BE2C (cell line): Measurements from ENCODE around the gene HCST.

ENCODE experiments used
- DNase-seq: peaks from one replicate; pipeline ENCODE4 v3.0.0-alpha.2; 2020
- H3K27me3 ChIP-seq: fragments of 250-450 bp; sonication (Bioruptor Pico); 2 replicates; pipeline ENCODE4 v1.5.1; 2020; ENCODE audit warnings: mild to moderate bottlenecking
- H3K36me3 ChIP-seq: fragments of 250-450 bp; sonication (Bioruptor Pico); 2 replicates; pipeline ENCODE4 v1.5.1; 2020; ENCODE audit warnings: mild to moderate bottlenecking
- H3K4me1 ChIP-seq: fragments of 250-450 bp; sonication (Bioruptor Pico); 2 replicates; pipeline ENCODE4 v1.5.1; 2020
- H3K4me3 ChIP-seq: 2 replicates; pipeline ENCODE4 v1.5.1; 2011; ENCODE audit warnings: low read depth, low read length
- H3K9me3 ChIP-seq: fragments of 250-450 bp; sonication (Bioruptor Pico); 2 replicates; pipeline ENCODE4 v1.5.1; 2020
- CTCF ChIP-seq: IDR thresholded peaks from 2 replicates; pipeline ENCODE4 v1.5.1; 2012; ENCODE audit warnings: mild to moderate bottlenecking, low read depth, low read length

Gene HCST

GRCh38 chr19:35894342-35894741, 8.0 kb upstream of the HCST start:
- Histone ChIP-seq H3K4me3 (no peak overlapping the region), H3K4me1 (peaks cover 4% of the 10 kb centered on the region; the same call in 1 of the 2 replicates), H3K27me3 (no peaks in the 10 kb centered on the region), H3K9me3 (no peaks in the 10 kb centered on the region), H3K36me3 (peaks cover 37% of the 10 kb centered on the region)
- TF ChIP-seq CTCF: no peak
- DNase-seq: no peak

GRCh38 chr19:35895911-35896642, 6.3 kb upstream of the HCST start:
- no peaks in the 10 kb centered on the region for H3K27me3 ChIP-seq
- no peak overlapping the region for H3K4me3 ChIP-seq
- no peaks in the 10 kb centered on the region for H3K9me3 ChIP-seq
- H3K36me3 ChIP-seq: peaks cover 30% of the 10 kb centered on the region
- peaks cover 4% of the 10 kb centered on the region; the same call in 1 of the 2 replicates for H3K4me1 ChIP-seq
- no peak for TF ChIP-seq CTCF
- no peak for DNase-seq

GRCh38 chr19:35896643-35897040, 5.7 kb upstream of the HCST start:
- no peak overlapping the region for H3K4me3 ChIP-seq

GRCh38 chr19:35897706-35898451, 4.5 kb upstream of the HCST start:
- TF ChIP-seq CTCF: no peak
- no peak overlapping the region for H3K4me3 ChIP-seq

More at GRCh38 chr19:35896643-35897040, 5.7 kb upstream of the HCST start:
- no peaks in the 10 kb centered on the region for H3K9me3 ChIP-seq
- H3K36me3 ChIP-seq: peaks cover 30% of the 10 kb centered on the region
- DNase-seq: no peak
- no peaks in the 10 kb centered on the region for H3K27me3 ChIP-seq
- peaks cover 4% of the 10 kb centered on the region; the same call in 1 of the 2 replicates for H3K4me1 ChIP-seq
- no peak for TF ChIP-seq CTCF

GRCh38 chr19:35898499-35898809, 3.9 kb upstream of the HCST start:
- H3K4me3 ChIP-seq: no peak overlapping the region
- no peak for DNase-seq
- no peak for TF ChIP-seq CTCF

More at GRCh38 chr19:35897706-35898451, 4.5 kb upstream of the HCST start:
- Histone ChIP-seq H3K4me1 (peaks cover 4% of the 10 kb centered on the region; the same call in 1 of the 2 replicates), H3K27me3 (no peaks in the 10 kb centered on the region), H3K36me3 (peaks cover 30% of the 10 kb centered on the region), H3K9me3 (no peaks in the 10 kb centered on the region)
- DNase-seq: no peak

GRCh38 chr19:35899547-35900214, 2.6 kb upstream of the HCST start:
- peak overlapping the region; percentile 78 for H3K4me3 ChIP-seq
- TF ChIP-seq CTCF: no peak
- peaks cover 23% of the 10 kb centered on the region for H3K36me3 ChIP-seq
- H3K4me1 ChIP-seq: peaks cover 8% of the 10 kb centered on the region
- H3K27me3 ChIP-seq: no peaks in the 10 kb centered on the region
- no peaks in the 10 kb centered on the region for H3K9me3 ChIP-seq
- DNase-seq: peak; percentile 86

More at GRCh38 chr19:35898499-35898809, 3.9 kb upstream of the HCST start:
- Histone ChIP-seq H3K27me3 (no peaks in the 10 kb centered on the region), H3K36me3 (peaks cover 30% of the 10 kb centered on the region), H3K4me1 (peaks cover 8% of the 10 kb centered on the region), H3K9me3 (no peaks in the 10 kb centered on the region)
